Stimulated activated effector memory CD8-positive, alpha-beta T cell treated with anti-CD3 and anti-CD28 coated beads, Interleukin-12 subunit alpha, Interleukin-12 subunit beta, amount 100 ng/mL, for 72 hours (primary cell): ENCODE results near the gene COBL.

Experiments
- ATAC-seq: fragments of 150-1000 bp; cut with Tn5 transposase; 2 replicates; pipeline ENCODE4 v1.10.0; 2021
- DNase-seq, 2 donors: peaks; one replicate each; pipeline ENCODE4 v3.0.0; 2021 to 2022; ENCODE audit warnings: low spot score in 2 of 2
- H3K27ac Mint-ChIP-seq: one replicate; pipeline ENCODE4 v1.8.0; 2022; ENCODE audit warnings: mild to moderate bottlenecking, mixed read lengths
- H3K36me3 Mint-ChIP-seq: one replicate; pipeline ENCODE4 v1.8.0; 2022; ENCODE audit warnings: mild to moderate bottlenecking, mixed read lengths
- H3K4me1 Mint-ChIP-seq: one replicate; pipeline ENCODE4 v1.8.0; 2022; ENCODE audit warnings: mixed read lengths
- H3K4me3 Mint-ChIP-seq: one replicate; pipeline ENCODE4 v1.8.0; 2022; ENCODE audit warnings: mild to moderate bottlenecking, mixed read lengths
- H3K9me3 Mint-ChIP-seq: one replicate; pipeline ENCODE4 v1.8.0; 2022; ENCODE audit warnings: mixed read lengths

Gene COBL

GRCh38 chr7:51140199-51141164 lies 176.1 kb downstream of the COBL start:
- no peak overlapping the region for H3K4me3 Mint-ChIP-seq
- H3K9me3 Mint-ChIP-seq = no peaks in the 10 kb centered on the region
- no peak for DNase-seq

GRCh38 chr7:51139796-51140195 lies 176.8 kb downstream of the COBL start:
- DNase-seq (no peak), ATAC-seq (no peak)
- Mint-ChIP-seq H3K27ac (no peak overlapping the region), H3K4me3 (no peak overlapping the region), H3K4me1 (peaks cover 5% of the 10 kb centered on the region), H3K9me3 (no peaks in the 10 kb centered on the region), H3K36me3 (no peaks in the 10 kb centered on the region)

More at GRCh38 chr7:51140199-51141164, 176.1 kb downstream of the COBL start:
- Mint-ChIP-seq H3K36me3 (no peaks in the 10 kb centered on the region), H3K27ac (no peak overlapping the region), H3K4me1 (peaks cover 5% of the 10 kb centered on the region)
- no peak for ATAC-seq

- H3K36me3 Mint-ChIP-seq = no peaks in the 10 kb centered on the region
- no peak overlapping the region for H3K4me3 Mint-ChIP-seq
- ATAC-seq (no peak), DNase-seq (no peak)
- no peaks in the 10 kb centered on the region for H3K9me3 Mint-ChIP-seq
- peaks cover 5% of the 10 kb centered on the region for H3K4me1 Mint-ChIP-seq
- no peak overlapping the region for H3K27ac Mint-ChIP-seq
These were observed 178.2 kb downstream of the COBL start for GRCh38 chr7:51138123-51139085.

- ATAC-seq (no peak), DNase-seq (no peak)
- H3K4me3 Mint-ChIP-seq = no peak overlapping the region
- peaks cover 3% of the 10 kb centered on the region for H3K4me1 Mint-ChIP-seq
- H3K9me3 Mint-ChIP-seq = no peaks in the 10 kb centered on the region
- H3K27ac Mint-ChIP-seq = no peak overlapping the region
- no peaks in the 10 kb centered on the region for H3K36me3 Mint-ChIP-seq
These were observed 181.0 kb downstream of the COBL start for GRCh38 chr7:51135576-51135975.

GRCh38 chr7:51134013-51134441 lies 182.6 kb downstream of the COBL start:
- Mint-ChIP-seq H3K9me3 (no peaks in the 10 kb centered on the region), H3K36me3 (no peaks in the 10 kb centered on the region), H3K4me3 (no peak overlapping the region), H3K27ac (no peak overlapping the region), H3K4me1 (no peaks in the 10 kb centered on the region)
- ATAC-seq = no peak
- DNase-seq = no peak

GRCh38 chr7:51132661-51133060 lies 183.9 kb downstream of the COBL start:
- Mint-ChIP-seq H3K27ac (no peak overlapping the region), H3K4me1 (no peaks in the 10 kb centered on the region), H3K36me3 (no peaks in the 10 kb centered on the region), H3K9me3 (no peaks in the 10 kb centered on the region), H3K4me3 (no peak overlapping the region)
- no peak for ATAC-seq
- no peak for DNase-seq

GRCh38 chr7:51129527-51130472 lies 186.8 kb downstream of the COBL start:
- DNase-seq (no peak), ATAC-seq (no peak)
- H3K27ac Mint-ChIP-seq = no peak overlapping the region
- no peaks in the 10 kb centered on the region for H3K4me1 Mint-ChIP-seq
- H3K4me3 Mint-ChIP-seq = no peak overlapping the region
- H3K36me3 Mint-ChIP-seq = no peaks in the 10 kb centered on the region
- H3K9me3 Mint-ChIP-seq = no peaks in the 10 kb centered on the region

GRCh38 chr7:51128545-51129435 lies 187.8 kb downstream of the COBL start:
- Mint-ChIP-seq H3K4me1 (no peaks in the 10 kb centered on the region), H3K27ac (no peak overlapping the region), H3K9me3 (no peaks in the 10 kb centered on the region), H3K4me3 (no peak overlapping the region), H3K36me3 (no peaks in the 10 kb centered on the region)
- ATAC-seq (no peak), DNase-seq (no peak)

GRCh38 chr7:51127618-51127904 lies 189.0 kb downstream of the COBL start:
- ATAC-seq (no peak), DNase-seq (no peak)
- H3K36me3 Mint-ChIP-seq = no peaks in the 10 kb centered on the region
- H3K9me3 Mint-ChIP-seq = no peaks in the 10 kb centered on the region
- H3K4me1 Mint-ChIP-seq = no peaks in the 10 kb centered on the region
- no peak overlapping the region for H3K27ac Mint-ChIP-seq
- H3K4me3 Mint-ChIP-seq = no peak overlapping the region

GRCh38 chr7:51126813-51127617 lies 189.6 kb downstream of the COBL start:
- no peak overlapping the region for H3K27ac Mint-ChIP-seq
- no peak overlapping the region for H3K4me3 Mint-ChIP-seq
- H3K9me3 Mint-ChIP-seq = no peaks in the 10 kb centered on the region

GRCh38 chr7:51126324-51126723 lies 190.3 kb downstream of the COBL start:
- Mint-ChIP-seq H3K36me3 (no peaks in the 10 kb centered on the region), H3K4me1 (no peaks in the 10 kb centered on the region), H3K27ac (no peak overlapping the region), H3K4me3 (no peak overlapping the region), H3K9me3 (no peaks in the 10 kb centered on the region)
- DNase-seq (no peak), ATAC-seq (no peak)

More at GRCh38 chr7:51126813-51127617, 189.6 kb downstream of the COBL start:
- ATAC-seq (no peak), DNase-seq (no peak)
- Mint-ChIP-seq H3K36me3 (no peaks in the 10 kb centered on the region), H3K4me1 (no peaks in the 10 kb centered on the region)

- H3K36me3 Mint-ChIP-seq = no peaks in the 10 kb centered on the region
These were observed 192.3 kb downstream of the COBL start for GRCh38 chr7:51124321-51124720.

GRCh38 chr7:51123322-51124019 lies 193.1 kb downstream of the COBL start:
- DNase-seq (peak; percentile 8 to 78), ATAC-seq (peak; percentile 97)
- no peak overlapping the region for H3K27ac Mint-ChIP-seq
- H3K4me3 Mint-ChIP-seq = no peak overlapping the region
- H3K36me3 Mint-ChIP-seq = no peaks in the 10 kb centered on the region
- no peaks in the 10 kb centered on the region for H3K9me3 Mint-ChIP-seq
- H3K4me1 Mint-ChIP-seq = no peaks in the 10 kb centered on the region

More at GRCh38 chr7:51124321-51124720, 192.3 kb downstream of the COBL start:
- H3K9me3 Mint-ChIP-seq = no peaks in the 10 kb centered on the region
- ATAC-seq (no peak), DNase-seq (no peak)
- no peaks in the 10 kb centered on the region for H3K4me1 Mint-ChIP-seq
- no peak overlapping the region for H3K4me3 Mint-ChIP-seq
- H3K27ac Mint-ChIP-seq = no peak overlapping the region
